ENCODE data around the gene GARIN5A.

GARIN5A gene

GRCh38 chr19:50465986-50466705, 10.5 kb downstream of the GARIN5A start:
- Histone ChIP-seq H4K8ac (ENCODE audit: low read depth, low read length) (no peak overlapping the region), H3K4me1 (ENCODE audit: control insufficient read depth, low read depth, low read length) (no peaks in the 10 kb centered on the region), H2BK15ac (replicated peaks; ENCODE audit: low read depth) (no peak overlapping the region), H2BK120ac (ENCODE audit: low read depth, low read length) (no peak overlapping the region), H3K23ac (ENCODE audit: low read length) (no peak overlapping the region), H3K36me3 (ENCODE audit: control insufficient read depth, insufficient read depth, low read length) (no peaks in the 10 kb centered on the region), H3K18ac (ENCODE audit: low read length) (no peak overlapping the region), H3K4me3 (ENCODE audit: low read length) (no peak overlapping the region), H2BK5ac (ENCODE audit: low read length) (no peak overlapping the region), H3K27ac (ENCODE audit: low read depth, low read length) (no peak overlapping the region), H4K5ac (ENCODE audit: low read length) (no peak overlapping the region), H3K4ac (ENCODE audit: low read depth, low read length) (no peak overlapping the region), H3K4me2 (ENCODE audit: low read length) (peak overlapping the region; percentile 30), H3K79me1 (ENCODE audit: low read length) (no peaks in the 10 kb centered on the region), H3K27me3 (ENCODE audit: insufficient read depth, low read length, poor library complexity) (no peaks in the 10 kb centered on the region), H3K9ac (ENCODE audit: low read length) (peak overlapping the region; percentile 56), H3K56ac (ENCODE audit: low read length) (peak overlapping the region; percentile 66), H3K79me2 (ENCODE audit: control insufficient read depth, insufficient read depth, low read length) (no peaks in the 10 kb centered on the region), H2AK5ac (ENCODE audit: low read length) (no peak overlapping the region)
- DNase-seq: peak; percentile 84
- WGBS (ENCODE audit: extremely low coverage, insufficient coverage, low lambda C conversion rate): no CpG with 5 or more reads among the region's 29 CpGs

- no peak overlapping the region for H2AK5ac ChIP-seq (ENCODE audit: low read length)
These were observed 11.6 kb downstream of the GARIN5A start for GRCh38 chr19:50465000-50465399.

GRCh38 chr19:50464348-50464747, 12.3 kb downstream of the GARIN5A start:
- H2AK5ac ChIP-seq (ENCODE audit: low read length): no peak overlapping the region
- no peaks in the 10 kb centered on the region for H3K79me1 ChIP-seq (ENCODE audit: low read length)
- H3K18ac ChIP-seq (ENCODE audit: low read length): no peak overlapping the region
- no peaks in the 10 kb centered on the region for H3K79me2 ChIP-seq (ENCODE audit: control insufficient read depth, insufficient read depth, low read length)
- H3K36me3 ChIP-seq (ENCODE audit: control insufficient read depth, insufficient read depth, low read length): no peaks in the 10 kb centered on the region
- no peak overlapping the region for H3K4ac ChIP-seq (ENCODE audit: low read depth, low read length)
- H2BK120ac ChIP-seq (ENCODE audit: low read depth, low read length): no peak overlapping the region
- H3K27ac ChIP-seq (ENCODE audit: low read depth, low read length): no peak overlapping the region
- DNase-seq: no peak
- whole genome bisulfite sequencing (ENCODE audit: extremely low coverage, insufficient coverage, low lambda C conversion rate): no CpG with 5 or more reads among the region's 19 CpGs
- H3K4me1 ChIP-seq (ENCODE audit: control insufficient read depth, low read depth, low read length): no peaks in the 10 kb centered on the region
- no peak overlapping the region for H2BK5ac ChIP-seq (ENCODE audit: low read length)
- H3K9ac ChIP-seq (ENCODE audit: low read length): no peak overlapping the region
- no peaks in the 10 kb centered on the region for H3K27me3 ChIP-seq (ENCODE audit: insufficient read depth, low read length, poor library complexity)
- H4K8ac ChIP-seq (ENCODE audit: low read depth, low read length): no peak overlapping the region
- no peak overlapping the region for H3K56ac ChIP-seq (ENCODE audit: low read length)
- H4K5ac ChIP-seq (ENCODE audit: low read length): no peak overlapping the region
- H3K23ac ChIP-seq (ENCODE audit: low read length): no peak overlapping the region
- H3K4me3 ChIP-seq (ENCODE audit: low read length): no peak overlapping the region
- H3K4me2 ChIP-seq (ENCODE audit: low read length): no peak overlapping the region
- no peak overlapping the region for H2BK15ac ChIP-seq (replicated peaks; ENCODE audit: low read depth)

More at GRCh38 chr19:50465000-50465399, 11.6 kb downstream of the GARIN5A start:
- WGBS (ENCODE audit: extremely low coverage, insufficient coverage, low lambda C conversion rate): no CpG with 5 or more reads among the region's 13 CpGs
- no peaks in the 10 kb centered on the region for H3K36me3 ChIP-seq (ENCODE audit: control insufficient read depth, insufficient read depth, low read length)
- H2BK120ac ChIP-seq (ENCODE audit: low read depth, low read length): no peak overlapping the region
- H3K23ac ChIP-seq (ENCODE audit: low read length): no peak overlapping the region
- H3K27ac ChIP-seq (ENCODE audit: low read depth, low read length): no peak overlapping the region
- H3K9ac ChIP-seq (ENCODE audit: low read length): no peak overlapping the region
- H3K4me3 ChIP-seq (ENCODE audit: low read length): no peak overlapping the region
- H3K4ac ChIP-seq (ENCODE audit: low read depth, low read length): no peak overlapping the region
- no peak overlapping the region for H3K18ac ChIP-seq (ENCODE audit: low read length)
- no peaks in the 10 kb centered on the region for H3K79me2 ChIP-seq (ENCODE audit: control insufficient read depth, insufficient read depth, low read length)
- H3K4me2 ChIP-seq (ENCODE audit: low read length): no peak overlapping the region
- H3K4me1 ChIP-seq (ENCODE audit: control insufficient read depth, low read depth, low read length): no peaks in the 10 kb centered on the region
- H4K5ac ChIP-seq (ENCODE audit: low read length): no peak overlapping the region
- H4K8ac ChIP-seq (ENCODE audit: low read depth, low read length): no peak overlapping the region
- H3K79me1 ChIP-seq (ENCODE audit: low read length): no peaks in the 10 kb centered on the region
- H3K56ac ChIP-seq (ENCODE audit: low read length): no peak overlapping the region
- no peak overlapping the region for H2BK5ac ChIP-seq (ENCODE audit: low read length)
- no peak for DNase-seq
- H3K27me3 ChIP-seq (ENCODE audit: insufficient read depth, low read length, poor library complexity): no peaks in the 10 kb centered on the region
- H2BK15ac ChIP-seq (replicated peaks; ENCODE audit: low read depth): no peak overlapping the region

- no peak for DNase-seq
- WGBS (ENCODE audit: extremely low coverage, insufficient coverage, low lambda C conversion rate): no CpG with 5 or more reads among the region's 7 CpGs
- no peak overlapping the region for H3K9ac ChIP-seq (ENCODE audit: low read length)
These were observed 13.7 kb downstream of the GARIN5A start for GRCh38 chr19:50462970-50463369.

GRCh38 chr19:50461066-50461875, 15.4 kb downstream of the GARIN5A start:
- Histone ChIP-seq H3K79me1 (ENCODE audit: low read length) (no peaks in the 10 kb centered on the region), H3K36me3 (ENCODE audit: control insufficient read depth, insufficient read depth, low read length) (no peaks in the 10 kb centered on the region), H4K5ac (ENCODE audit: low read length) (no peak overlapping the region), H3K4me1 (ENCODE audit: control insufficient read depth, low read depth, low read length) (no peaks in the 10 kb centered on the region), H4K8ac (ENCODE audit: low read depth, low read length) (no peak overlapping the region), H2BK15ac (replicated peaks; ENCODE audit: low read depth) (no peak overlapping the region), H2BK120ac (ENCODE audit: low read depth, low read length) (no peak overlapping the region), H3K4me3 (ENCODE audit: low read length) (no peak overlapping the region), H3K27me3 (ENCODE audit: insufficient read depth, low read length, poor library complexity) (no peaks in the 10 kb centered on the region), H3K79me2 (ENCODE audit: control insufficient read depth, insufficient read depth, low read length) (no peaks in the 10 kb centered on the region), H3K9ac (ENCODE audit: low read length) (peak overlapping the region; percentile 46), H3K4ac (ENCODE audit: low read depth, low read length) (no peak overlapping the region), H3K27ac (ENCODE audit: low read depth, low read length) (no peak overlapping the region), H2AK5ac (ENCODE audit: low read length) (no peak overlapping the region), H3K4me2 (ENCODE audit: low read length) (no peak overlapping the region), H2BK5ac (ENCODE audit: low read length) (no peak overlapping the region), H3K23ac (ENCODE audit: low read length) (no peak overlapping the region), H3K18ac (ENCODE audit: low read length) (no peak overlapping the region), H3K56ac (ENCODE audit: low read length) (peak overlapping the region; percentile 62)
- peak; percentile 72 for DNase-seq
- WGBS (ENCODE audit: extremely low coverage, insufficient coverage, low lambda C conversion rate): no CpG with 5 or more reads among the region's 28 CpGs

More at GRCh38 chr19:50462970-50463369, 13.7 kb downstream of the GARIN5A start:
- Histone ChIP-seq H4K8ac (ENCODE audit: low read depth, low read length) (no peak overlapping the region), H2BK120ac (ENCODE audit: low read depth, low read length) (no peak overlapping the region), H3K4me3 (ENCODE audit: low read length) (no peak overlapping the region), H3K4me2 (ENCODE audit: low read length) (no peak overlapping the region), H3K23ac (ENCODE audit: low read length) (no peak overlapping the region), H3K56ac (ENCODE audit: low read length) (no peak overlapping the region), H3K18ac (ENCODE audit: low read length) (no peak overlapping the region), H3K4me1 (ENCODE audit: control insufficient read depth, low read depth, low read length) (no peaks in the 10 kb centered on the region), H3K36me3 (ENCODE audit: control insufficient read depth, insufficient read depth, low read length) (no peaks in the 10 kb centered on the region), H3K4ac (ENCODE audit: low read depth, low read length) (no peak overlapping the region), H2AK5ac (ENCODE audit: low read length) (no peak overlapping the region), H3K27me3 (ENCODE audit: insufficient read depth, low read length, poor library complexity) (no peaks in the 10 kb centered on the region), H2BK5ac (ENCODE audit: low read length) (no peak overlapping the region), H2BK15ac (replicated peaks; ENCODE audit: low read depth) (no peak overlapping the region), H3K79me2 (ENCODE audit: control insufficient read depth, insufficient read depth, low read length) (no peaks in the 10 kb centered on the region), H4K5ac (ENCODE audit: low read length) (no peak overlapping the region), H3K79me1 (ENCODE audit: low read length) (no peaks in the 10 kb centered on the region), H3K27ac (ENCODE audit: low read depth, low read length) (no peak overlapping the region)

Measured in mesendoderm (in vitro differentiated cells).